ACC112 (cell line): ENCODE measurements around the gene WNT1.

Experiments used
- H2AFZ ChIP-seq: fragments of 200-600 bp; sonication (generic); one replicate; pipeline ENCODE4 v1.6.0; 2017; ENCODE audit warnings: antibody characterized with exemption, low read length; ENCODE audit not compliant: unreplicated experiment
- H3K27ac ChIP-seq: fragments of 200-600 bp; sonication (generic); 2 replicates; pipeline ENCODE4 v1.5.1; 2014; ENCODE audit warnings: low read depth, mild to moderate bottlenecking, antibody characterized with exemption, low read length, moderate library complexity
- H3K27me3 ChIP-seq: fragments of 200-600 bp; sonication (generic); 2 replicates; pipeline ENCODE4 v1.6.1; 2014; ENCODE audit warnings: mild to moderate bottlenecking, antibody characterized with exemption, low read length, moderate library complexity, mixed read lengths; ENCODE audit not compliant: insufficient read depth
- H3K36me3 ChIP-seq: fragments of 200-600 bp; sonication (generic); 2 replicates; pipeline ENCODE4 v1.6.1; 2016; ENCODE audit warnings: mild to moderate bottlenecking, antibody characterized with exemption, low read length, moderate library complexity, mixed read lengths; ENCODE audit not compliant: insufficient read depth
- H3K4me1 ChIP-seq: fragments of 200-600 bp; sonication (generic); one replicate; pipeline ENCODE4 v1.6.1; 2016; ENCODE audit warnings: low read length, mixed read lengths; ENCODE audit not compliant: insufficient read depth, unreplicated experiment, control insufficient read depth
- H3K4me3 ChIP-seq: fragments of 200-600 bp; sonication (generic); 2 replicates; pipeline ENCODE4 v1.5.1; 2014; ENCODE audit warnings: mild to moderate bottlenecking, low read depth, low read length
- H3K79me2 ChIP-seq: fragments of 200-600 bp; sonication (generic); one replicate; pipeline ENCODE4 v1.6.0; 2016; ENCODE audit warnings: low read length; ENCODE audit not compliant: control insufficient read depth, unreplicated experiment, insufficient read depth

The WNT1 gene

DNA sequence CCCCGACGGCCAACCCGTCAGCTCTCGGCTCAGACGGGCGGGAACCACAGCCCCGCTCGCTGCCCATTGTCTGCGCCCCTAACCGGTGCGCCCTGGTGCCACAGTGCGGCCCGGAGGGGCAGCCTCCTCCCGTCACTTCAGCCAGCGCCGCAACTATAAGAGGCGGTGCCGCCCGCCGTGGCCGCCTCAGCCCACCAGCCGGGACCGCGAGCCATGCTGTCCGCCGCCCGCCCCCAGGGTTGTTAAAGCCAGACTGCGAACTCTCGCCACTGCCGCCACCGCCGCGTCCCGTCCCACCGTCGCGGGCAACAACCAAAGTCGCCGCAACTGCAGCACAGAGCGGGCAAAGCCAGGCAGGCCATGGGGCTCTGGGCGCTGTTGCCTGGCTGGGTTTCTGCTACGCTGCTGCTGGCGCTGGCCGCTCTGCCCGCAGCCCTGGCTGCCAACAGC lies at the start of gene WNT1:
WNT1 (plus strand) TSS at position 32 of the 450 bp plus-strand sequence; CDS start at position 361, 329 bp downstream.
- H3K27ac ChIP-seq = no peak within 1 kb of the TSS
- no peak within 1 kb of the TSS; the same call in 1 of the 2 replicates for H3K4me3 ChIP-seq
- H3K4me1 ChIP-seq = peaks cover 37% of the 10 kb centered on the region
- no peak within 1 kb of the TSS for H2AFZ ChIP-seq
- no peaks in the 10 kb centered on the region for H3K36me3 ChIP-seq
- peaks cover 63% of the 10 kb centered on the region for H3K27me3 ChIP-seq
- H3K79me2 ChIP-seq = no peaks in the 10 kb centered on the region

- H3K4me3 ChIP-seq = no peak overlapping the region
- H3K36me3 ChIP-seq = peaks cover 16% of the 10 kb centered on the region
- no peaks in the 10 kb centered on the region for H3K27me3 ChIP-seq
- H3K79me2 ChIP-seq = peaks cover 3% of the 10 kb centered on the region
- peaks cover 4% of the 10 kb centered on the region for H3K4me1 ChIP-seq
- H3K27ac ChIP-seq = no peak overlapping the region
- H2AFZ ChIP-seq = no peak overlapping the region
These were observed 48.6 kb upstream of the WNT1 start for GRCh38 chr12:48929551-48929950.

- Histone ChIP-seq H3K36me3 (peaks cover 16% of the 10 kb centered on the region), H3K79me2 (no peaks in the 10 kb centered on the region), H3K4me3 (no peak overlapping the region)
These were observed 47.6 kb upstream of the WNT1 start for GRCh38 chr12:48930475-48930874.

GRCh38 chr12:48932878-48933277 lies 45.2 kb upstream of the WNT1 start:
- Histone ChIP-seq H2AFZ (no peak overlapping the region), H3K4me3 (no peak overlapping the region), H3K27me3 (no peaks in the 10 kb centered on the region), H3K27ac (no peak overlapping the region), H3K4me1 (no peaks in the 10 kb centered on the region), H3K79me2 (no peaks in the 10 kb centered on the region), H3K36me3 (peaks cover 13% of the 10 kb centered on the region)

More at GRCh38 chr12:48930475-48930874, 47.6 kb upstream of the WNT1 start:
- Histone ChIP-seq H3K27ac (no peak overlapping the region), H3K27me3 (no peaks in the 10 kb centered on the region), H2AFZ (no peak overlapping the region), H3K4me1 (peaks cover 4% of the 10 kb centered on the region)

DNA sequence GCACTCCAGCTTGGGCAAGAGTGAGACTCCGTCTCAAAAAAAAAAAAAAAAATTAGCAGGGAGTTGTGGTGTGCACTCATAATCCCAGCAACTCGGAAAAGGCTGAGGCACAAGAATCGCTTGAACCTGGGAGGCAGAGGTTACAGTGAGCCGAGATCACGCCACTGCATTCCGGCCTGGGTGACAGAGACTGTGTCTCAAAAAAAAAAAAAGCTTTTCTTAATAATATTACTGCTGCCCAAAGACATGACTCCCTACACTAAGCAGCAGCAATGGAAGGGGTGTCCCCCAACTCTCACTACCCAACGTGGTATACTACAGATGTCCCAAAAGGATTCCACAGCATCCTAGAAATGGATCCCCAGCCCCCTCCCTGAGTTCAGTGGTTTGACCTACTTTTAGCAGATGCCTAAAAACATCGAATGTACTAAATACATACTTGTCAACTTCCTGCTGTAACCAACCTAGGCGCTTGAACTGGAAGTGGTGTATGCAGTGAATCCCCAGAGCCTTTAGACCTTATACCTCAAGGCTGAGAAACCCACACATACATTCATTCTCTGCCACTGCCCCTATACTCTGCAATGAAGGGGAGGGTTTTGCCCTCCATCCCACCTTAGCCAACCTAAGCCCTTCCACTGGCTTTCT lies 44.3 kb upstream of the WNT1 start:
- no peak overlapping the region for H3K27ac ChIP-seq
- H3K36me3 ChIP-seq = peaks cover 13% of the 10 kb centered on the region; the same call in 1 of the 2 replicates
- no peak overlapping the region for H3K4me3 ChIP-seq
- no peaks in the 10 kb centered on the region for H3K4me1 ChIP-seq
- H3K27me3 ChIP-seq = no peaks in the 10 kb centered on the region
- H3K79me2 ChIP-seq = no peaks in the 10 kb centered on the region
- H2AFZ ChIP-seq = no peak overlapping the region

DNA sequence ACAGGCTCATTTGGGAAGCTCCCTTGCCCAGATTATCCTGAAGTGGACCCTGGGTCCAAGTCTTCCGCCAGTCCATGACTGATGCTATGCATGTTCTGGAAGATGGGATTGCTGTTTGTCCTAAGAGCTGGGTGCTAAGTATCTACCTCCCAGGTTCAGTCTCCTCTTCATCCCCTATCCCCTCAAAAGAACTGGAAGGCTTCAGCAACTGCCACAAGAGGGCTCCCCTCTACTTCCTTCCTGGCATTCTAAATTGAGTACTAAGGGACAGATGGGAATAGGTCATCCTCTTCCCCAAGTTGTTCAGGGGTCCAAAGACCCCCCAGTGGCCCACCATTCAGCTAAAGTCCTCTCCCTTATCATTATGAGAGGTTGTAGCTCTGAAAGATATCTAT lies 43.8 kb upstream of the WNT1 start:
- Histone ChIP-seq H3K36me3 (peaks cover 13% of the 10 kb centered on the region; the same call in 1 of the 2 replicates), H3K4me1 (no peaks in the 10 kb centered on the region), H3K27ac (no peak overlapping the region), H3K4me3 (no peak overlapping the region), H3K79me2 (no peaks in the 10 kb centered on the region), H3K27me3 (no peaks in the 10 kb centered on the region), H2AFZ (no peak overlapping the region)

GRCh38 chr12:48936379-48936979 lies 41.6 kb upstream of the WNT1 start:
- Histone ChIP-seq H2AFZ (no peak overlapping the region), H3K36me3 (peaks cover 12% of the 10 kb centered on the region; the same call in 1 of the 2 replicates), H3K4me3 (no peak overlapping the region), H3K4me1 (no peaks in the 10 kb centered on the region), H3K27me3 (no peaks in the 10 kb centered on the region), H3K27ac (no peak overlapping the region), H3K79me2 (no peaks in the 10 kb centered on the region)

DNA sequence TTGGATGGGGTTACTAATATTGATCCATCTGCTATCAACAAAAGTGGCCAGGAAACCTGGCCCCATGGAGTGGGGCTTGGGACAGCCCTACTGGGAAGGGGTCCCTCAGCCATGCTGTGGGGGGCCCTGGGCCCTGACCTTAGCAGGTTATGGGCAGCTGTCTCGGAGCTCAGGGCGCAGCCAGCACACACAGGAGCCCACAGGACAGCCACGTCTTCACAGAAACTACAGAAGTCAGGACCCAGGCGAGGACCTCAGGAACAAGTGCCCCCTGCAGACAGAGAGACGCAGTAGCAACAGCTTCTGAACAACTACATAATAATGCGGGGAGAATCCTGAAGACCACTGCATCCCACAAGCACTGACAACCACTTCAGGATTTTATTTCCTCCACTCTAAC lies 41.0 kb upstream of the WNT1 start:
- H2AFZ ChIP-seq = no peak overlapping the region
- no peak overlapping the region for H3K27ac ChIP-seq
- H3K36me3 ChIP-seq = peaks cover 9% of the 10 kb centered on the region; the same call in 1 of the 2 replicates
- peaks cover under 1% of the 10 kb centered on the region for H3K79me2 ChIP-seq
- no peaks in the 10 kb centered on the region for H3K27me3 ChIP-seq
- no peak overlapping the region for H3K4me3 ChIP-seq
- H3K4me1 ChIP-seq = no peaks in the 10 kb centered on the region

DNA sequence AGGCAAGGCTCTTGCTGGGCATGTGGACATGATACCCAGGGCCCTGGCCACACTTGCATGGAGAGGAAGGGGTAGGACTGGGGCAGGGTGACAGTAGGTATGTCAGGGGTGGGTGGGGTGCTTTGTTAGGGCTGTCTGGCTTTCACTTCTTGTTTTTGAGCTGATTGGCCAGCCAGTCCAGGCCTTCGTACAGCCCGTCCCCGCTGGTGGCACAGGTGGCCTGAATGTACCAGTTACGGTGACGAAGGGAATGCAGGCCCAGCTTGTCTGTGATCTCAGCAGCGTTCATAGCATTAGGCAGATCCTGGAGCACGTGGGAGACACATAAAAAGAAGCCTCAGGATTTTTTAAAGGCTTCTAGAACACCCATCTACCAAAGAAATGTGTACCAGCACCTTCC lies 39.3 kb upstream of the WNT1 start:
- H3K79me2 ChIP-seq = peaks cover 12% of the 10 kb centered on the region
- H3K36me3 ChIP-seq = no peaks in the 10 kb centered on the region
- H3K4me1 ChIP-seq = no peaks in the 10 kb centered on the region
- no peak overlapping the region for H2AFZ ChIP-seq
- no peak overlapping the region for H3K27ac ChIP-seq
- no peak overlapping the region for H3K4me3 ChIP-seq
- H3K27me3 ChIP-seq = no peaks in the 10 kb centered on the region

GRCh38 chr12:48940181-48940580 lies 37.9 kb upstream of the WNT1 start:
- peak overlapping the region; percentile 17; the same call in 1 of the 2 replicates for H3K27ac ChIP-seq
- no peak overlapping the region for H3K4me3 ChIP-seq
- no peaks in the 10 kb centered on the region for H3K36me3 ChIP-seq
- peaks cover 21% of the 10 kb centered on the region for H3K79me2 ChIP-seq
- no peaks in the 10 kb centered on the region for H3K4me1 ChIP-seq
- no peaks in the 10 kb centered on the region for H3K27me3 ChIP-seq
- no peak overlapping the region for H2AFZ ChIP-seq

GRCh38 chr12:48943221-48943620 lies 34.9 kb upstream of the WNT1 start:
- no peak overlapping the region for H3K4me3 ChIP-seq
- no peaks in the 10 kb centered on the region for H3K4me1 ChIP-seq
- no peak overlapping the region for H3K27ac ChIP-seq
- H3K36me3 ChIP-seq = no peaks in the 10 kb centered on the region
- H3K79me2 ChIP-seq = peaks cover 45% of the 10 kb centered on the region
- H2AFZ ChIP-seq = no peak overlapping the region
- no peaks in the 10 kb centered on the region for H3K27me3 ChIP-seq
